HG03045 (cell line): ENCODE measurements around the gene SEMA4B.
"Not testable (repeated sequence)": the region's sequence is repeated elsewhere in the genome, so short reads cannot be mapped to it uniquely, and the experiment has no call there.

Source experiments
- ATAC-seq: cut with Tn5 transposase; IDR thresholded peaks from one replicate; pipeline ENCODE4 v1.9.1; 2021; ENCODE audit warnings: mild to moderate bottlenecking, moderate library complexity; ENCODE audit not compliant: unreplicated experiment

The SEMA4B gene

DNA sequence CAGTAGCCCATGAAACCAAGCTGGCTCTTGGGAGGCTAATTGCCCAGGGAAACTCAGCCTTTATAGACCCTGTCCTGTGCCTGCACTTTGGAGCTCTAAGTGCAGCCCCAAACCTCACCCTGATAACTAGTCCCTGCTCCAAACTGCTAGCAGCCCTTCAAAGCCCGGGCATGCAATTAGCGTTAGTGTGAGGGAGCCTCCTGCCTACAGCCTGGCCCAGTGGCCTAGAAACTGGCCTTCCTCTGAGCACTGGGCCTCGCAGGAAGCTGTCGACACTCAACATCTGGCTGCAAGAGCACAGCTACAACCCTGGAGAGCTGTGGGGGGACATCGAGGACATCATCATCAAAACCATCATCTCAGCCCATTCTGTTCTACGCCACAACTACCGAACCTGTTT lies 56.6 kb downstream of the SEMA4B start:
- no peak for ATAC-seq

- peak; percentile 54 for ATAC-seq
Observed at GRCh38 chr15:90259524-90259923, 58.4 kb downstream of the SEMA4B start.

GRCh38 chr15:90260731-90261130 lies 59.6 kb downstream of the SEMA4B start:
- not testable (repeated sequence) for ATAC-seq

DNA sequence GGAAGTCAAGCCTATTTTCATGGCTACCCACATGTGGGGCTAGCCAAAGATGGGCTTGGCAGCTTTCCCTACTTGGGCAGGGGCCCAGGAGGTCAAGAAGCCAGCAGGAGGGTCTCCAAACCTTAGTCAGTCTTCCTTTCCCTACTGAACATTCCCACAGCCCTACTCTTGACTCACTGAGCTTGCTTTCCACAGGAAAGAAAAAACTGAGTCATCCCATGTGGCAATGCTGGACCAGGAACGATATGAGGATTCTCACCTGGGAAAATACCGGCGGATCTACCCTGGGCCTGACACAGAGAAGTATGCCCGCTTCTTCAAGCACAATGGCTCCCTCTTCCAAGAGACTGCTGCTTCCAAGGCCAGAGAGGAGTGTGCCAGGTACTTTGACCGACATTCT lies 60.7 kb downstream of the SEMA4B start:
- ATAC-seq, result no peak

GRCh38 chr15:90262426-90262825 lies 61.3 kb downstream of the SEMA4B start:
- no peak for ATAC-seq

GRCh38 chr15:90264671-90265070 lies 63.5 kb downstream of the SEMA4B start:
- ATAC-seq, result no peak

DNA sequence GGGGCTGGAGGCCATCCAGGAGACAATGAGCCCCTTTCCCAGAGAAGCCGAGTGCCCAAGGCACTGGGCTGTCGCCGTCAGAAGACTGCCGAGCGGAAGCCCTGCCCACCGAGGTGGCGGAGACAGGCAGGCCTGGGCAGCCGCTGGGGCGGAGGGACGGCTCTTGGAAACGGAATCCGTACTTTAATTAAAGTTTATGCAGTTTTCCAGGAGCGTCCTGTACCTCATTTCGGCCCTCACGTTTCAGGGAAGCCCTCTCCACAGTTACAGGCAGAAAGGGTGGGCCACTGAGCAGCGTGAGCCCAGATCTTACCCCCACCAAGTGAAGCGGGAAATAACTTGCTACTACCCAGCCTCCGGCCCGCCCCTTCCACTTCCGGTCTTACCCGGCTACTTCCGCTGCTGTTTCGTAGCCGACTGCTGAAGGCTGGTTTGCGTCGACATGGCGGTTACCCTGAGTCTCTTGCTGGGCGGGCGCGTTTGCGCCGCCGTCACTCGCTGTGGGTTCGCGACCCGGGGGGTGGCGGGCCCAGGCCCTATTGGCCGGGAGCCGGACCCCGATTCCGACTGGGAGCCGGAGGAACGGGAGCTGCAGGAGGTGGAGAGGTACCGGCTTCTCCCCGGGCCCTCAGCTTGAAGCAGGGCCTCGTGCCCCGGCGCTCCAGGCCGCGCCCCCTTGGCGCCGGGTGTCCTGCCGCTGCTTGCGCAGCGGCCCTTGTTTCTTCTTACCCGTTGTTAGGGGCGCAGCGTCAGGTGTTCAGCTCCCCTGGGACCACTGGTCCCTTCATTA lies 64.3 kb downstream of the SEMA4B start, which contains the start of gene NGRN:
TSS of gene NGRN (plus strand) at position 402 of the 790 bp plus-strand sequence. CDS start at position 443, 41 bp downstream.
- ATAC-seq, result peak; percentile 90

DNA sequence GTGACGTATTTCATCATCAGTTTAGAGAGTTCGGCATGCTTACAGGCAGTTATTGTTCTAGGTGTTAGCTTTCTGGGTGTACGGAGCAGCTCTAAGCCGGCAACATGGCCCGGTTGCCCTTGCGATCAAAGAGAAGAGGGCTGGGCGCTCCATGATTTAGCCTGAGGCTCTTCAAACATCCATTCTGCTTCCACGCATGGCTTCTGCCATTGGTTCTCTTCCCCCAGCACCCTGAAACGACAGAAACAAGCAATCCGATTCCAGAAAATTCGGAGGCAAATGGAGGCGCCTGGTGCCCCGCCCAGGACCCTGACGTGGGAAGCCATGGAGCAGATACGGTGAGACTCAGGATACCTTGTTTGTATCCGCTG lies 64.9 kb downstream of the SEMA4B start:
- peak; percentile 13 for ATAC-seq

GRCh38 chr15:90266485-90266884 lies 65.4 kb downstream of the SEMA4B start:
- no peak for ATAC-seq

GRCh38 chr15:90268415-90268814 lies 67.3 kb downstream of the SEMA4B start:
- ATAC-seq, result no peak

- no peak for ATAC-seq
Observed at GRCh38 chr15:90270502-90271150, 69.5 kb downstream of the SEMA4B start.

DNA sequence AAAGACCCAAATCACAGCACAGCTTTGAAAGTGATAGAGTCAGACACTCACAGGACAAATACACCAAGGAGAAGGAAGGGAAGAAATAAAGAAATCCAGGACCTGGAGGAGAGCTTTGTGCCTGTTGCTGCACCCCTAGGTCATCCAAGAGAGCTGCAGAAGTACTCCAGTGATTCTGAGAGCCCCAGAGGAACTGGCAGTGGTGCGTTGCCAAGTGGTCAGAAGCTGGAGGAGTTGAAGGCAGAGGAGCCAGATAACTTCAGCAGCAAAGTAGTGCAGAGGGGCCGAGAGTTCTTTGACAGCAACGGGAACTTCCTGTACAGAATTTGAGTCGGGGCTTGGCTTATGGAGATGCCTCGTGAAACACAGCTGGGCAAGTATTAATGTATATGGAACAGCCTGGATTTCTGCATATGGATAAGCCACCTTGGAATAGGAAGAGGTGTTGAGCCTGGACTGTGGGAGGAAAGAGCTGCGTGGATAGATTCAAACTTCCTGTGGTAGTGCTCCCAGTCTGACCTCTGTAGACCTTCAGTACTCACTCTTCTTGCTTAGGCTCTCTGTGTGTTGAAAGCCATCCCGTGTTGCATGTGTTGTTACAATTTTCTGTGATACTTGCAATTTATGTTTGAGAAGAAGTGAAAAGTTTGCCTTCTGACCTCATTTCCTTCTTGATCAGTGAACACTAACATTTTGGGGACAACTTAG lies 70.5 kb downstream of the SEMA4B start:
- no peak for ATAC-seq

- ATAC-seq, result not testable (repeated sequence)
Observed at GRCh38 chr15:90278467-90278866, 77.3 kb downstream of the SEMA4B start.
